ENCODE results near the gene ST8SIA6. TPM values are rescaled to one million over a fixed set of nuclear protein-coding genes. Genes with fewer than 3 reads are reported as not detected.

Gene ST8SIA6
- polyA plus RNA-seq, 3 donors from 2014 or later: 2.1 to 19.0 (median 16.4) TPM

- H3K4me1 Mint-ChIP-seq: no peaks in the 10 kb centered on the region
- H3K9me3 Mint-ChIP-seq: no peaks in the 10 kb centered on the region
- H3K36me3 Mint-ChIP-seq: peaks cover 16 to 29% (median 22%) of the 10 kb centered on the region in 3 donors
- peak overlapping the region in 1 of 6 donors; percentile 2 for H3K27ac Mint-ChIP-seq
- no peak overlapping the region for H3K4me3 Mint-ChIP-seq
- no peak for DNase-seq
- H3K27me3 Mint-ChIP-seq (ENCODE audit: low read depth in 3 of 3): peaks cover 0 to 3% (median 2%) of the 10 kb centered on the region in 3 donors
Measured at GRCh38 chr10:17385066-17385465, 69.3 kb downstream of the ST8SIA6 start.

DNA sequence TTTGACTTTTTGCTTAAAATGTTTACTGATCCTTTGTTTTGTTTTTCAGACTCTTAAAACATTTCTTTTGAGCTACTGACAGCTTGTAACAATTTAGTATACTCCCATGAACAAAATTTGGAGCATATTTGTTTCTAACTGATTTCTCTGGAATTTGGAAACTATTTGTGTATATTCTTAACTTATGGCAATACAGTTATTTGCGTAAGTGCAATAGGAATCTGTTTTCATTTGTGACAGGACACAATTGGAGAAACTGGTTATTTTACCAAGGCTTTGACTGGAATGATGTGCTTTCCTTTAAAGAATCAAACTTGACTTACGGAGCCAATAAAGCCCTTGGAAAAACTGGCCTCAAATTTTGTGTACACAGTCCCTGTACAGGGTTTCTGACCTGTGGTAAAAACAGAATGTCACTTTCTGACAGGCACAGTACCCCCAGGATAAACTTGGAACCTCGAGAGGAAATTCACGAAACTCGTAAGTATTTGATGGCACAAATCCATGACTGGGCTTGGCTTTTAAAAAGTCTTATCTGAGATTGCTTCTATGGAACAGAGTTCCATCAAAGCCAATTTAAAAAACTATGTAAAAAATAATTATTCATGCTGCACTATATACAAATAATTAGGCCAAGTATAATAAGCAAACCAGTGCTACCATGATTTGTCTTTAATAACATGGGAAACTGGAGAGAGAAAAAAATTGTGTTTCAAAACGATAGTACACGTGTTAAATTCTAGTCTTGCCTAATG is 70.4 kb downstream of the ST8SIA6 start:
- Mint-ChIP-seq H3K9me3 (no peaks in the 10 kb centered on the region), H3K27ac (no peak overlapping the region), H3K27me3 (ENCODE audit: low read depth in 3 of 3) (peaks cover 0 to 2% (median 1%) of the 10 kb centered on the region in 3 donors), H3K4me1 (no peaks in the 10 kb centered on the region), H3K36me3 (peaks cover 15 to 23% (median 17%) of the 10 kb centered on the region in 3 donors), H3K4me3 (no peak overlapping the region)
- no peak for DNase-seq

- no peaks in the 10 kb centered on the region for H3K4me1 Mint-ChIP-seq
- no peaks in the 10 kb centered on the region for H3K27me3 Mint-ChIP-seq (ENCODE audit: low read depth in 3 of 3)
- H3K27ac Mint-ChIP-seq: no peak overlapping the region
Measured at GRCh38 chr10:17381502-17382142, 72.8 kb downstream of the ST8SIA6 start.

GRCh38 chr10:17380888-17381287 is 73.5 kb downstream of the ST8SIA6 start:
- H3K4me3 Mint-ChIP-seq: no peak overlapping the region
- no peak for DNase-seq
- H3K4me1 Mint-ChIP-seq: no peaks in the 10 kb centered on the region
- H3K27me3 Mint-ChIP-seq (ENCODE audit: low read depth in 3 of 3): no peaks in the 10 kb centered on the region
- H3K36me3 Mint-ChIP-seq: peaks cover 20 to 28% (median 21%) of the 10 kb centered on the region in 3 donors
- peak overlapping the region in 1 of 6 donors; percentile 2 for H3K27ac Mint-ChIP-seq
- no peaks in the 10 kb centered on the region for H3K9me3 Mint-ChIP-seq

More at GRCh38 chr10:17381502-17382142, 72.8 kb downstream of the ST8SIA6 start:
- DNase-seq: no peak
- Mint-ChIP-seq H3K36me3 (peaks cover 15 to 24% (median 21%) of the 10 kb centered on the region in 3 donors), H3K9me3 (no peaks in the 10 kb centered on the region), H3K4me3 (no peak overlapping the region)

DNA sequence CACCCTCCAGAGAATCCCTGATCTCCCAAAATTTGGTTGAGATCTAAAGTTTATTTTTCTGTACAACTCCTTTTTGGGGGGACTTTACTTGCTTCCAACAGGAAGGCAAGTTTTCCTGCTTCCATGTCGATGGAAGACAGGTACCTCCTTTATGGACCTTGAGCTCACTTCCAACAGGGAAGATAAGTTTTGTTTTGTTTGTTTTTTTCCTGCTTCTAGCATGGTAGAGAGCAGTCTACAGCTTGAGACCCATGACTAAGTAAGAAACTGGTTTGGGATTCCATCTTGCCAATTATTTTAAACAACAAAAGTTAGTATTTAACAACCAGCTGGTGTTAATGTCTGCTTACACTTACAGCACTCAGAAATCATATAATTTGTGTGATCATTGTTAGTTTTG is 74.4 kb downstream of the ST8SIA6 start:
- Mint-ChIP-seq H3K4me1 (no peaks in the 10 kb centered on the region), H3K36me3 (peaks cover 20 to 27% (median 20%) of the 10 kb centered on the region in 3 donors), H3K9me3 (no peaks in the 10 kb centered on the region), H3K27ac (no peak overlapping the region), H3K27me3 (ENCODE audit: low read depth in 3 of 3) (no peaks in the 10 kb centered on the region), H3K4me3 (no peak overlapping the region)
- no peak for DNase-seq

- H3K36me3 Mint-ChIP-seq: peaks cover 16 to 27% (median 20%) of the 10 kb centered on the region in 3 donors
- DNase-seq: no peak
- H3K4me1 Mint-ChIP-seq: no peaks in the 10 kb centered on the region
- H3K4me3 Mint-ChIP-seq: no peak overlapping the region
- H3K27me3 Mint-ChIP-seq (ENCODE audit: low read depth in 3 of 3): no peaks in the 10 kb centered on the region
- no peaks in the 10 kb centered on the region for H3K9me3 Mint-ChIP-seq
- no peak overlapping the region for H3K27ac Mint-ChIP-seq
Measured at GRCh38 chr10:17379151-17379690, 75.2 kb downstream of the ST8SIA6 start.

DNA sequence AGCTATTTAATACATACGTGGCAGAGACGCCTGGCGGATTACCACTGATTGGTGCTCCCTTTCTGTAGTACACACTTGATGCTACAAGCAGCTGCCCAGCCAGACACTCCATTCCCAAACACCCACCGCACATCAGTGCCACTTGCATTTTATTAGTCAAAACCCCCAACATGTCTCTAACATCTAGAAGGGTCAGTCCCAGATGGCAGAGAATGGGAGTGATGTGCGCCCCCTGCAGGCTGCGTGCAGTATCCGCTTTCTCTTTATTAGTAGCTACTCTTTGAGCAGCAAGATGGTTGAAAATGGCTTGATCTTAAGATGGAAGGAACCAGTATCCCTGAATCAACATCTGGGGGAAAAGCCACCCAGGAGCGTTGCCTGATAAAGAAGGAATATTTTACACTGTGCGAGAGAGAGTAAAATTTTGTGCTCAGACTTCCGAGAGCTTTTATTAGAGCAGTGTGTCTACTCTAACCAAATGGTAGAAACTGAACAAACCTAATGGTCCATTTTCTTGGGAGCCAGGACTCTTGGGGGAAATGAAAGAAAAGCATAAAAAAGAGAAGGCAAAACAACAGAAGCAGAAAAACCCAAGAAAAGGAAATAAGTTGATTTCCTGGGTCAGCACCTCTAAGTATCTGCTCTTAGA is 78.3 kb downstream of the ST8SIA6 start:
- Mint-ChIP-seq H3K4me3 (no peak overlapping the region), H3K4me1 (no peaks in the 10 kb centered on the region)
- DNase-seq: no peak

DNA sequence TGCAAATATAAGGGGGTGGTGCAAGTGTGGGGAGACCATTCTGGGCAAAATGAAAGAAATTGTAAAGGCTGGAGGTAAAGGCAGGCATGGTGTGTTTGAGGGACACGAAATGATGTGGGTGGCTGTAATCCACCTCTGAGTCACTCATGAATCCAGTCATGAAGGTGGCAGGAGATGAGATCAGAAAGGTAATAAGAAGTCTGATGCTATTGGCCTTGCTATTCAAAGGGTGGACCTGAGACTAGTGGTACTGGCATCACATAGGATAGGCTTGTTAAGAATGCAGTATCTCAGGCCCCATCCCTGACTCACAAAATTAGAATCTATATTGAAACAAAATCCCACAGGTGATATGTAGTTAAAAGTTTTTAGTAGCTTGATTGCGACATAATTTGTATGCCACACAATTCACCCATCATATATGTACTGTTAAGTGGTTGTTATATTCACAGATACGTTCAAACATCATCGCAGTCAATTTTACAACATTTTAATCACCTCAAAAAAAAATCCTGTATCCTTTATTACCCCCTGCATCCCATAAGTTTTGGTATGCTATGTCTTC is 85.6 kb downstream of the ST8SIA6 start:
- Mint-ChIP-seq H3K9me3 (no peaks in the 10 kb centered on the region), H3K36me3 (peaks cover 12 to 37% (median 16%) of the 10 kb centered on the region in 3 donors), H3K27ac (no peak overlapping the region), H3K4me3 (no peak overlapping the region), H3K27me3 (ENCODE audit: low read depth in 3 of 3) (no peaks in the 10 kb centered on the region), H3K4me1 (no peaks in the 10 kb centered on the region)
- no peak for DNase-seq

More for the DNA sequence above, 78.3 kb downstream of the ST8SIA6 start:
- no peak overlapping the region for H3K27ac Mint-ChIP-seq
- H3K36me3 Mint-ChIP-seq: peaks cover 16 to 38% (median 23%) of the 10 kb centered on the region in 3 donors
- no peaks in the 10 kb centered on the region for H3K27me3 Mint-ChIP-seq (ENCODE audit: low read depth in 3 of 3)
- no peaks in the 10 kb centered on the region for H3K9me3 Mint-ChIP-seq

DNA sequence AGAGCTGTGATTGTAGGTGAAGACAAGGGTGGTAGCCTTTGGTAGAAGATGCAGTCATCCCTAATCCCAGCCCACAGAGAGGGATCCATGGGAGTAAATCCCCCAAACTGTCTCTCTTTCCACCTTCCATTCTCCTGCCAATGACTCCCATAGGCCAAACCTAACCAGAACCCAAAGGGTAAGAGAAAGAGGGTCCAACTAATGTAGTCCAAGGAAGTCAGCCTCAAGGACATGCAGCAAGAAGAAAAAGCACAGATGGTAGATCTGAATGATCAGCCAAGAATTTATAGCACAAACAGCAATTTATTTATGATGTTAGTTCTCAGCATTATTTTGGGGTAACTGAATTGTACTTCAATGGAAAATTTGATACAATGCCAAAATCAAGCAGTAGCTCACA is 87.7 kb downstream of the ST8SIA6 start:
- Mint-ChIP-seq H3K9me3 (no peaks in the 10 kb centered on the region), H3K4me3 (no peak overlapping the region), H3K4me1 (no peaks in the 10 kb centered on the region), H3K36me3 (peaks cover 12 to 35% (median 16%) of the 10 kb centered on the region in 3 donors), H3K27me3 (ENCODE audit: low read depth in 3 of 3) (no peaks in the 10 kb centered on the region), H3K27ac (no peak overlapping the region)
- no peak for DNase-seq

DNA sequence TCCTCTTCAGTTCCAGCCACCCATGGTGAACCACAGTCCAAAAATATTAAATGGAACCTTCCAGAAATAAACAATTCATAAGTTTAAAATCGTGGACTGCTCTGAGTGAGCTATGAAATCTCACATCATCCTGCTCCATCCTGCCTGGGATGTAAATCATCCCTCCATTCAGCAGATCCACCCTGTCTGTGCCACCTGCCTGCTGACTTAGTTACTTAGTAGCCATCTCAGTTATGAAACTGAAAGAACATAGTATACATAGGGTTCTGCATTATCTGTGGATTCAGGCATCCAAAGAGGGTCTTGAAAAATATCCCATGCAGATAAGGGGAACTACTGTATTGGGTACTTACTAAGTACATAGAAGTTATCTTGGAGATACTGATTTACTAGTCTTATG is 89.0 kb downstream of the ST8SIA6 start:
- Mint-ChIP-seq H3K4me3 (no peak overlapping the region), H3K27ac (no peak overlapping the region), H3K4me1 (no peaks in the 10 kb centered on the region), H3K9me3 (no peaks in the 10 kb centered on the region), H3K36me3 (peaks cover 12 to 40% (median 17%) of the 10 kb centered on the region in 3 donors), H3K27me3 (ENCODE audit: low read depth in 3 of 3) (peaks cover 0 to 1% (median 1%) of the 10 kb centered on the region in 3 donors)
- DNase-seq: no peak

GRCh38 chr10:17358461-17358860 is 95.9 kb downstream of the ST8SIA6 start:
- Mint-ChIP-seq H3K9me3 (no peaks in the 10 kb centered on the region), H3K4me1 (no peaks in the 10 kb centered on the region), H3K4me3 (no peak overlapping the region), H3K27me3 (ENCODE audit: low read depth in 3 of 3) (peaks cover 0 to 3% (median 1%) of the 10 kb centered on the region in 3 donors), H3K27ac (no peak overlapping the region), H3K36me3 (peaks cover 9 to 31% (median 20%) of the 10 kb centered on the region in 3 donors)
- no peak for DNase-seq

DNA sequence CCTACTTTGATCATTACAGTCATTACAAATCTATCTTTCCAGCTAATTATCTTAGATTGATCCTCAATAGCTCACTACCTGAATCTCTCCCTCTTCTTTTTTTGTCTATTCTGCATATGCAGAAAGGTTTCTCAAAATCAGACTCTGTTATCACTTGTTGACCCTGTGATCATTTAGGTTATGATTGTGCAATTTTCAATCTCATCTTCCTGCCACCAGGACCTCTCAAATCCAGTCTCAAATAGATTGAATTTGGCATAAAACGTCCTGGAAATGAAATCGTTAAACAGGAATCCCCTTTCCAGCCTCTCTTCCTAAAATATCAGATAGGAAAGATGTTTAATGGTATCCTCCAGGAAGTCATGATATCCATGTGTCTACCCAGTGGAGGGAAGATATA is 96.6 kb downstream of the ST8SIA6 start:
- H3K27me3 Mint-ChIP-seq (ENCODE audit: low read depth in 3 of 3): peaks cover 0 to 3% (median 1%) of the 10 kb centered on the region in 3 donors
- H3K36me3 Mint-ChIP-seq: peaks cover 9 to 26% (median 20%) of the 10 kb centered on the region in 3 donors
- no peak overlapping the region for H3K4me3 Mint-ChIP-seq
- no peak for DNase-seq
- no peaks in the 10 kb centered on the region for H3K4me1 Mint-ChIP-seq
- H3K9me3 Mint-ChIP-seq: no peaks in the 10 kb centered on the region
- H3K27ac Mint-ChIP-seq: no peak overlapping the region

GRCh38 chr10:17356820-17357219 is 97.6 kb downstream of the ST8SIA6 start:
- DNase-seq: no peak
- Mint-ChIP-seq H3K9me3 (no peaks in the 10 kb centered on the region), H3K36me3 (peaks cover 9 to 30% (median 20%) of the 10 kb centered on the region in 3 donors), H3K27ac (no peak overlapping the region), H3K27me3 (ENCODE audit: low read depth in 3 of 3) (peaks cover 0 to 3% (median 1%) of the 10 kb centered on the region in 3 donors), H3K4me3 (no peak overlapping the region), H3K4me1 (no peaks in the 10 kb centered on the region)

All from immature natural killer cell (primary cell).